Measurements from ENCODE around the gene CALN1. TPM values are rescaled to one million over a fixed set of nuclear protein-coding genes. Genes with fewer than 3 reads are reported as not detected.

CALN1 gene
- total RNA-seq, 1 donor = under 0.01 TPM

DNA sequence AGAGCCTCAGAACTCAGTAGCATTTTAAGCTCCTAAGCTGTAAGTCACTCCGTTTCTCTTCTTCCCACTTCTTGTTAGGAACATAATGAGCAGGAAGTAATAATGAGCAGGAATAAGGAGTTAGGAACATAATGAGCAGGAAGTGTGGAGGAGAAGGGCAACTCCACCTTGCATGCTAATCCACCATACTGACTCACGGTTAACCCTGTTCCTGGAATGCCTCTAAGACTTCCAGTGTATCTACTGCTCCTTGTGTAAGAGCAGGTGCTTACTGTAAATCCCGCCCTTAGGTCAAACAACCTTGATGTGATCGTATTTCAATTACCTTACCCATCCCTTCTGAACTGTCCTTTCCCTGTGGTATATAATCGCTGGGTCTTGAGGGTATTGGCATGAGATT lies 528.7 kb downstream of the CALN1 start:
- TF ChIP-seq, protein P1, sequence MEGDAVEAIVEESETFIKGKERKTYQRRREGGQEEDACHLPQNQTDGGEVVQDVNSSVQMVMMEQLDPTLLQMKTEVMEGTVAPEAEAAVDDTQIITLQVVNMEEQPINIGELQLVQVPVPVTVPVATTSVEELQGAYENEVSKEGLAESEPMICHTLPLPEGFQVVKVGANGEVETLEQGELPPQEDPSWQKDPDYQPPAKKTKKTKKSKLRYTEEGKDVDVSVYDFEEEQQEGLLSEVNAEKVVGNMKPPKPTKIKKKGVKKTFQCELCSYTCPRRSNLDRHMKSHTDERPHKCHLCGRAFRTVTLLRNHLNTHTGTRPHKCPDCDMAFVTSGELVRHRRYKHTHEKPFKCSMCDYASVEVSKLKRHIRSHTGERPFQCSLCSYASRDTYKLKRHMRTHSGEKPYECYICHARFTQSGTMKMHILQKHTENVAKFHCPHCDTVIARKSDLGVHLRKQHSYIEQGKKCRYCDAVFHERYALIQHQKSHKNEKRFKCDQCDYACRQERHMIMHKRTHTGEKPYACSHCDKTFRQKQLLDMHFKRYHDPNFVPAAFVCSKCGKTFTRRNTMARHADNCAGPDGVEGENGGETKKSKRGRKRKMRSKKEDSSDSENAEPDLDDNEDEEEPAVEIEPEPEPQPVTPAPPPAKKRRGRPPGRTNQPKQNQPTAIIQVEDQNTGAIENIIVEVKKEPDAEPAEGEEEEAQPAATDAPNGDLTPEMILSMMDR (IDR thresholded peaks at IDR 0.05; ENCODE audit: insufficient read depth, low read depth, low read length) = no peak
- H3K4me3 ChIP-seq (ENCODE audit: low read depth, low read length) = no peak overlapping the region
- DNase-seq (ENCODE audit: low read depth) = no peak

DNA sequence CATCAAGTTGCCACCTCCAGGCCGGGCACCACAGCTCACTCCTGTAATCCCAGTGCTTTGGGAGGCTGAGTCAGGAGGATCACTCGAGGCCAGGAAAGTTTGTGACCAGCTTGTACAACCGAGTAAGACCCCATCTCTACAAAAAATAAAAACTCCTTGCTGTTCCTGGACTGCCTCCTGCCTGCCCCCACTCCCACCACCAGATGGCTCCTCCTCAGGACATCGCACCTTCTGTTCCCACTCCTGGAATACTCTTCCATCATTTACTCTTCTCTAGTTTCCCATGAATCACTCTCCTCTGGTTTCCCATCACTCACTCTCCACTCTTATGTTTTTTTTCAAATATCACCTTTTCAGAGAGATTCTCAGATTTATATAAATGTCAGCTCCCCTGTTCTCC lies 540.7 kb downstream of the CALN1 start:
- TF ChIP-seq, protein P1 (IDR thresholded peaks at IDR 0.05; ENCODE audit: insufficient read depth, low read depth, low read length) = no peak
- no peak overlapping the region for H3K4me3 ChIP-seq (ENCODE audit: low read depth, low read length)
- no peak for DNase-seq (ENCODE audit: low read depth)

DNA sequence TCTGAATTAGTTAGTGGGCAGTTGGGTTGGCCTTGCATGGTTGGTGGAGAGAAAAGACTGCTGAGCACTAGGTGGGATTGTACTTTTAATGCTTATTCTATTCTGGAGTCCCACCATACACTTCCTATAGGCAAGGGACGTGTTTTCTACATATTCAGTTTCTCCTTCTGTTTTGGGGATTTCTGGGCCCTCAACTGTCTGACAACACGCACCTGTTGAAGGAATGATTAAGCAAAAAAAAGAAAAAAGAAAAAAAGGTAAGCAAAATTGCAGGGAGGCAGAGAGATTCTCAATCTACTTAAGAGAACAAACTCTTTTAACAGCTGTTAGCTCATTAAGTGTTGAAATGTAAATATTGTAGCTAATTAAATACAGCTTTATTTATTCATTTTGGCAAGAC lies 541.3 kb downstream of the CALN1 start:
- DNase-seq (ENCODE audit: low read depth) = no peak
- TF ChIP-seq, protein P1 (IDR thresholded peaks at IDR 0.05; ENCODE audit: insufficient read depth, low read depth, low read length) = no peak
- H3K4me3 ChIP-seq (ENCODE audit: low read depth, low read length) = no peak overlapping the region

DNA sequence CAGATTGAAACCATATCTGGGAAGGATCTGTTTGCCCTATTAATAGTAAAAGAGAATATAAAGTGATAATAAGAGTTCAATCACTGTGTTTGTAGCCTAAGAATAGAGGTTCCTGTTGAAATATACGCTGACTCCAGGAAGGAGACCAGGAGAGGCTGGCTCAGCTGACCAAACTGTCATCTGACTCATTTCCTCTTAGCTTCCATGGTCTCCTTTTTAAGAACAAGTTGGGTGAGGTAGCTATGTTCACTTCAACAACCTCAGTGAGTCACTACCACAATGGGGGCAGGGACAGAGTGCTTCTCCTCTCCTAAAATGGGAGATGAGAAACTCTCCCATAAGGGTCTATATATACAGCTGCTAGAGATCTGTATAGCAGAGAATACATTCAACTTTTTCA lies 543.3 kb downstream of the CALN1 start:
- TF ChIP-seq, protein P1 (IDR thresholded peaks at IDR 0.05; ENCODE audit: insufficient read depth, low read depth, low read length) = no peak
- no peak overlapping the region for H3K4me3 ChIP-seq (ENCODE audit: low read depth, low read length)
- DNase-seq (ENCODE audit: low read depth) = no peak

DNA sequence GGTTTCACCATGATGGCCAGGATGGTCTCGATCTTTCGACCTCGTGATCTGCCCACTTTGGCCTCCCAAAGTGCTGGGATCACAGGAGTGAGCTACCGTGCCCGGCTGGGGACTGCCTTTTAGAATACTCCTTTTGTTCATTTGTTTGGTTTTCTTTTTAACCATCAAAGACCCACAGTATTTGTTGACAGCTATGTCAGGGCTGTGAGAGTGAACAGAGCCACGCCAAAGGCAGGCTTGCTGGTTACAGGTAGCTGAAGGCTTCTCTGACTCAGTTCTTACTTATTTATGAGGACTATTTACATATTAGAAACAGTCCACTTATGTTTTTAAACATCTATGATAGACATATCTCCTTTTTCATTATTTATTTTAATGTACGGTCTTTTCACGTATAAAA lies 544.5 kb downstream of the CALN1 start:
- TF ChIP-seq, protein P1 (IDR thresholded peaks at IDR 0.05; ENCODE audit: insufficient read depth, low read depth, low read length) = no peak
- DNase-seq (ENCODE audit: low read depth) = no peak
- H3K4me3 ChIP-seq (ENCODE audit: low read depth, low read length) = no peak overlapping the region

DNA sequence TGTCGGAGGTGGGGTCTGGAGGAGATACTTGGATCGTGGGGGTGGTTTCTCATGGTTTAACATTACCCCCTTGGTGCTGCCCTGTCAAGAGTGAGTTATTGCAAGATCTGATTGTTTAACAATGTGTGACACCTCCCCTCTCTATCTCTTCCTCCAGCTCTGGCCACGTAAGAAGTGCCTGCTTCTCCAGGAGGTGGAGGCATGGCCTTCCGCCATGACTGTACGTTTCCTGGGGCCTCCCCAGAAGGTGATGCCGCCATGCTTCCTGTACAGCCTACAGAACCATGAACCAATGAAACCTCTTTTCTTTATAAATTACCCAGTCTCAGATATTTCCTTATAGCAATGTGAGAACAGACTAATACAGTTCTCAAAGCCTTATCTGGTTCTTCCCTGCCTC lies 547.0 kb downstream of the CALN1 start:
- DNase-seq (ENCODE audit: low read depth) = no peak
- TF ChIP-seq, protein P1 (IDR thresholded peaks at IDR 0.05; ENCODE audit: insufficient read depth, low read depth, low read length) = no peak
- H3K4me3 ChIP-seq (ENCODE audit: low read depth, low read length) = no peak overlapping the region

DNA sequence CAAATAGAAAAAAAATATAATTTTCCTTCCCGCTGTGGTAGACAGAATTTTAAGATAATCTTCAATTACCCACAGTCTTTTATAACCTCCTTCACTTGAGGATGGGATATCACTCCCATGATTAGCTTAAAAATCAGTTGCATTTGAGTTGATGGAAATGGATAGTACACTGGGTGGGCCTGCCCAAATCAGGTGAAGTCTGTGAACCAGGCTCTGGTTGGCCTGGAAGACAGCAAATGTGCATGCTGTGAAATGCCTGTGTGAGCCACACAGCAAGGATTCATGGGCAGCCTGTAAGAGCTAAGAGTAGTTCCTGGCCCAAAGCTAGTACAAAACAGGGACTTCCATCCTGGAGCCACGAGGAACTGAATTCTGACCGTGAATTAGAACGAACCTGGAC lies 548.0 kb downstream of the CALN1 start:
- TF ChIP-seq, protein P1 (IDR thresholded peaks at IDR 0.05; ENCODE audit: insufficient read depth, low read depth, low read length) = no peak
- DNase-seq (ENCODE audit: low read depth) = no peak
- H3K4me3 ChIP-seq (ENCODE audit: low read depth, low read length) = no peak overlapping the region

All from fibroblast of villous mesenchyme (primary cell).